Stimulated activated CD8-positive, alpha-beta memory T cell treated with anti-CD3 and anti-CD28 coated beads, Interleukin-12 subunit alpha, Interleukin-12 subunit beta, amount 100 ng/mL, for 1 hour (primary cell): Measurements from ENCODE around the gene ZNF581.

ENCODE experiments used
- DNase-seq: peaks from one replicate; pipeline ENCODE4 v3.0.0-alpha.2; 2020; ENCODE audit warnings: low read depth

Gene ZNF581

DNA sequence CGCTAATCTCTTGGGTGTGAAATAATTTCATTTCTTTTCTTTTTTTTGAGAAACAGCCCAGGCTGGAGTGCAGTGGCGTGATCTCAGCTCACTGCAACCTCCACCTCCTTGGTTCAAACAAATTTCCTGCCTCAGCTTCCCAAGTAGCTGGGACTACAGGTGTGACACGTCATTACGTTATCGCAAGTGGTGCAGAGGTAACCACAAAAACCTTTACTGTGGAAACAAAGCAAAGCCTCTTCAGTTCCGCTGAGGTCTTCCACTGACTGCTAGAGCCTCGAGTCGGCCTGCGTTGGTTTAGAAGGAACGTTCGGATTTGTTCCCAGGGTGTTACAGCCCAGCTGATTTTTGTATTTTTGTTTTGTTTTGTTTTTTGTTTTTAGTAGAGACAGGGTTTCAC lies 17.1 kb upstream of the ZNF581 start:
- no peak for DNase-seq

DNA sequence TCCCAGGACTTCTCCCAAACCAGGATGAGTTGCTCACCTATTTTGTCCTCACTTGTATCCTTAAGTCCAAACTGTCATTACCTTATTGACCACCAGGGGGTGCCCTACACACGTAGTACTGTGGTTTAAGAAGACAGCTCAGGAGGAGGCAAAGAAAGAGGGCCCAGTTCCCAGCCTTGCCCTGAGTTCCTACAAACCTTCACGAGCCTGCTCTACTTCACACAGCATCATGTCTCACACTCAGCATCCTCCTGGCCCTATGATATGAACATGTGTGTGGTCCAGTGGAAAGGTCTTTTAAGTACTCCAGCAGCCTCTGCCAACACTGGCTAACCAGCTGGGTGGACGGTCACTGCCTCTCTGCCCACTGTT lies 11.0 kb upstream of the ZNF581 start:
- peak; percentile 83 for DNase-seq

DNA sequence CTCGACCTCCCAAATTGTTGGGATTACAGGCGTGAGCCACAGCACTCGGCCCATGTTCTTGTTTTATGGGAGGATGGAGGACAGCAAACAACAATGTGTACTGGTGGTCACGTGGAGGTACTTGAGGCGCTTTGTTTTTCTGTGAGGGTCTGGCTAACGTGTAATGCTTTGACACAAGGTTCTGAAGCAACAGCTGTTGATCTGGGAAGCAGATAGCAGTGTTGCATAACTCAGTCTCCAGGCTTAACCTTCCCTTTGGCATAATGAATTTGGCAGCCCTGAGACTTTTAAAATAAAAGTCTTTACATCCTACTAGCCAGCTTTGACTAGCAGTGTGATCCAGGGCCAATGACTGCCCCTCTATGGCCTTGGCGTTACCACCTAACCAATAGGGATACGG lies 9.6 kb upstream of the ZNF581 start:
- no peak for DNase-seq

DNA sequence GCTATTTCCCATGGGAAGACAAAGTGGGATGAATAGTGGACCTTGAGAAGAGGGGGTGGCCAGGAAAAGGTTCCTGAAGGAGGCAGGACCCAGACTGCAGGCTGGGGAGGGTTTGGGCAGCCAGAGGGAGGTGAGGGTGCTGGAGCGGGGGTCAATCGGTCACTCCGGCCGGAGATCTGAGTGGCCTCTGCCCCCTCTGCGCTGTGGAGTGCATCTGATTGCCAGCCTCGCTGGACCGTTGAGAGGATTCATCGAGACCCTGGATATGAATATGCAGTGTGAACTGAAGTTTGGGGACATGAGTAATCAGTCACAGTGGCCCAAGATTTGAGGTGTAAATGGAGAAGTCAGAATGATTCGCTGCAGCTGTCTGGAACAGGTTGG lies 8.1 kb upstream of the ZNF581 start:
- no peak for DNase-seq

DNA sequence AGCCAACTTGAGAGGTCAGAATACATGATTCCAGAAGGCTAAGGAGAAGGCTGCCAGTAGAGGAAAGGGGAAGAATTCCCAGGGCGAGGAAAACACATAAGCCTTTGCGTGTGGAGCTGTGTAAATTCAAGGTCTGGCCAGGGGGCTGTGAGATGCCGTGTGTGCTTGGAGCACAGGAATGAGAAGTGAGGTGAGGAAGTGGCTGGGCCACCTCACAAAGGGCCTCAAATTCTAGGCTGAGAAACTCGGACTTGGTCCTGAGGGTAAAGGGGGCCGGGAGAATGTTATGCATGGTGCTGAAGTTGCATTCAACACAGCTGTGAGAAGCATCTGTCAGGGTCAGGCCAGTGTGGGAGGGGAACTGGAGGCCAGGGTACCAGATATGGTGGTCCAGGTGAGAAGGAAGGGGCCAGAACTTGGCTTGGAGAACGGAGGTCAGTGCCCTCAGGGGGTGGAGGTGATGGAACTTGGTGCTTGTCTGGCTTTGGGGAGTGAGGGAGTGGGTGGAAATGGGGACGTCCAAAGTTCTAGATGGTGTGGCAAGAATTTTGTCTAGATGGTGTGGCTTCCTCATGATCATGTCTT lies 7.5 kb upstream of the ZNF581 start:
- no peak for DNase-seq

DNA sequence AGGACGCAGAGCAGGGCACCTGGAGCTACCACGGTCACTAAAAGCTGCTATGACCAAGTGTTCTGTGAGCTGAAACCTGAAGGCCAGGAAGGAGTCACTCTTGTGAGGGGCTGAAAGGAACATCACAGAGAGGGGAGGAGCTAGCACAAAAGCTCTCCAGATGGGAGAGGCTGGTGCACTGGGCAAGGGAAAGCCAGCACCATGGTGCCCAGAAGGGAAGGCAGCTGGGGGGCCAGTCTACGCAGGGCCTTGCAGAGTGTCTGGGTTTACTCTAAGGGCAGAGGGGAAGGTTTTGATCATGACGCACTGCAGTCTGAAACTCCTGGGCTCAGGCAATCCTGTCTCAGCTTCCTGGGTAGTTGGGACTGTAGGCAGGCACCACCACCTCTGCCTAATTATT lies 6.7 kb upstream of the ZNF581 start:
- no peak for DNase-seq

DNA sequence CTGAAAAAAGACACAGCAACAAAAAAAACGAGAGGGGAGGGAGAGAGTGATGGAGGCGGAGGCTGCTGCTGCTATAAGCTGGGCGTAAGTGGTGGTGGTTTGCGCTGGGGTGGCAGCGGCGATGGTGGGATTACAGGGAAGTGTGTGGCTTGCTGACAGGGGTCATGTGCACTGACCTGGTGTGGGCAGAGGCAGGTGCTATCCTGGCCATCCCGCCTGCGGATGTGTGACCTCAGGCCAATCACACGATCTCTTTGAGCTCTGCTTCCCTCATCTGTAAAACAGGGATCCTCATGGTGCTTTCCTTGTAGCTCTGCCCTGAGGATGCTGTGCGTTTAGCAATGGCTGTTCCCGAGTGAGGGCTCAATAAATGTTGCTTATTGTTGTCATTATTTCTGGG lies 5.9 kb upstream of the ZNF581 start:
- no peak for DNase-seq

DNA sequence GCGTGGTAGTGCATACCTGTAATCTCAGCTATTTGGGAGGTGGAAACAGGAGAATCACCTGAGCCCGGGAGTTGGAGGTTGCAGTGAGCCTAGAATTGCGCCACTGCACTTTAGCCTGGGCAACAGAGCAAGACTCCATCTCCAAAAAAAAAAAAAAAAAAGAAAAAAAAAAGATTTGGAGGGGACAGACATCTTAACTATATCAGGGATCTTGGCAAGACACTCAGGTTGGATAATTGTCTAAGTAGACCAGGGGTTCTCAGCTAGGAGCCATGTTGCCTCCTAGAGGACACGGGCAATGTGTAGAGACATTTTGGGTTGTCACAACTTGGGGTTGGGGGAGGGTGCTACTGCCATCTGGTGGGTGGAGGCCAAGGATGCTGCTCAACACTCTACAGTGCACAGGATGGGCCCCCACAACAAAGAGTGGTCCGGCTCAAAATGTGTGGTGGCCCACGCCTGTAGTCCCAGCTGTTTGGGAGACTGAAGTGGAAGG lies 4.5 kb upstream of the ZNF581 start:
- no peak for DNase-seq

DNA sequence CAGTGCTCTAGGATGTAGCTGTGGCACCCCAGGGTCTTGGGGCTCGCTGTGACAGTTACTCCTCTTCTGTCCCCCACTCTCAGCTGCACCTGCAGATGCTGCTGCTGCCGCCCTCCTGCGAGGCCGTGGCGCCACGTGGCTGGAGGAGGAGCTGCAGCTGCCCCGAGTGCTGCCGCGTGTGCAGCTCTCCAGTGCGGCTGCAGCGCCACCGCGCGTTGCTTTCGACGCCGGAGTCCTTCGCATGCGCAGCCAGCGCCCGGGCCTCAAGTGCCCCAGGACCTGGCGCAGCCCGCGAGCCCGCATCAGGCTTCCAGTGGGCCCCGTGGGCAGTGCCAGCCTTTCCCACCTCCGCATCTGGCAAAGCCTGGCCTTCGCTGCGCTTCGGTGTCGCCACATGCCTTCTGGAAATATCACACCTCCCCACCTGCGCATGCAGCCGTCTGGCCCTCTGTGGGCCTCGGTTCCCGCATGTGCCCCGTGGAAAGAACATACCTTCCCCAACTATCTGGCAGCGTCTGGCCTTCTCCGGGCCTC lies 3.3 kb upstream of the ZNF581 start:
- DNase-seq = no peak

DNA sequence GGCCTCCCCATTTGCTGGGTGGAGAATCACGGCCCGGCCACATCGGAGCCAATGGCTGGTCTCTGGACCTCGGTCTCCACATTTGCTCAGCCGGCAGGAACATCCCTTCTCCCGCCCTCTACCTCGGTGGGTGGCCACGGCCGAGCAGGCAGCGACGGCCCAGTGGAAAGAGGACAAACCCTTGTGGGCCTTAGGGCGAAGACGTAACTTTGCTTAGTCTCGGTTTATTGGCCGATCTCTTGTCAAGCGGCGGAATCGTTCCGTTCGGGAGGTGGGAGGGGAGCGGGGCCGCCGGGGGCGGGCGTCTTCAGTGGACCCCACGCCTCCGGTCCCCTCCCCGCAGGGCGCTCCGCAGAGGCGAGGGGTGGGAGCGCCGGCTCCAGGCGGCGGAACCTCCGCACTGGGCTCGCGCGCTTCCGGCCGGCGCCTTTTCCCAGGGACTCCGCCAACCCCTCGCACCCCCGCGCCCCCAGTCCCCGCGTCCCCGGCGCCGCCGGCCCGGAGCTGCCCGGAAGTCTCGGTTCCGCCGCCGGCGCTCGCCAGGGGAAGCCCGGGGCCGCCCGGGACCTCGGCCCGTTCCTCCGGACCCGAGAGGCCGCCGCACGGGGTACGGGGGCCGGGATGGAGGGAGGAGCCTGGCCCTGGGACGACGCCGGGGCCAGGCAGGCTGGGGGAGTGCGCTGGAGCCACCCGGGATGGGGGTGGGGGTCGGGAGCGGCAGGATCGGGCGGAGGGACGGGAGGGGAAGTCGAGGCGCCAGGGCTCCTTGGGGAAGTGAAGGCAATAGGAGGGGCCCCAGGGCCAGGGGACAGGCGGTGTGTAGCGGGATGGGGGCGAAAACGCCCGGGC lies 2.6 kb upstream of the ZNF581 start, which contains the start of gene ZNF580:
TSS of gene ZNF580 (plus strand) at position 426 of the 849 bp plus-strand sequence. CDS start 1,507 bp downstream, outside the sequence.
- DNase-seq = no peak

DNA sequence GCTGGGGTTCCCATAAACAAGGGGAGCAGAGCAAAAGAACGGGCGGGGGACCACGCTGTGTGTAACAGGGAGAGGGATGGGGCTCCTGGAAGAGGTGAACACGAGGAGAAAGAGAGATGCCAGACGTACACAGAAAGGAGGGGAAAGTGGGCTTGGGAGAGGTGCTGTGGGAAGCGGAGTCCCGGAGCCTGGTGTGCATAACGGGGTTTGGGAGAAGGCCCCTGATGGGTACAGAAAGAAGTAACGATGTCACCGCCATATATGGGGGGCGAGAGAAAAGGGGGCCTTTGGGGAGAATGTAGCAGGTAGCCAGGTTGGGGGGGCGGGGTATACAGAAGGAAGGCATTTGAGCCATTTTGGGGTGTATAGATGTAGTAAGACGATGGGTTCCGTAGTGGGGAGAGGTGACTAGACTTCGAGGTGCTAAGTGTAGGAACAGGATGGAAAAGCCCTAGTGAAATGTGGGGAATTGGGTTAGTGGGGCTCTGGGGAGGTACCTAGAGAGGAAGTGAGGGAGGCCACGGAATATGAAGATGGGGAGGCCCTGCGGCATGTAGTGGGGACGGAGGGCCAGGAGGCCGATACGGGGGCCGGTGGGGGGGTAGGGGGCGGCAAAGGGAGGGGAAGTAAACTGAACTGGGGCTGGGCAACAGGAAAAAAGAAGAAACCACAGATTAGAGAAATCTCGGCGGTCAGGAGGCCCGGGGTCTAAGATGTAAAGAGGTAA lies 1.9 kb upstream of the ZNF581 start:
- DNase-seq = no peak

DNA sequence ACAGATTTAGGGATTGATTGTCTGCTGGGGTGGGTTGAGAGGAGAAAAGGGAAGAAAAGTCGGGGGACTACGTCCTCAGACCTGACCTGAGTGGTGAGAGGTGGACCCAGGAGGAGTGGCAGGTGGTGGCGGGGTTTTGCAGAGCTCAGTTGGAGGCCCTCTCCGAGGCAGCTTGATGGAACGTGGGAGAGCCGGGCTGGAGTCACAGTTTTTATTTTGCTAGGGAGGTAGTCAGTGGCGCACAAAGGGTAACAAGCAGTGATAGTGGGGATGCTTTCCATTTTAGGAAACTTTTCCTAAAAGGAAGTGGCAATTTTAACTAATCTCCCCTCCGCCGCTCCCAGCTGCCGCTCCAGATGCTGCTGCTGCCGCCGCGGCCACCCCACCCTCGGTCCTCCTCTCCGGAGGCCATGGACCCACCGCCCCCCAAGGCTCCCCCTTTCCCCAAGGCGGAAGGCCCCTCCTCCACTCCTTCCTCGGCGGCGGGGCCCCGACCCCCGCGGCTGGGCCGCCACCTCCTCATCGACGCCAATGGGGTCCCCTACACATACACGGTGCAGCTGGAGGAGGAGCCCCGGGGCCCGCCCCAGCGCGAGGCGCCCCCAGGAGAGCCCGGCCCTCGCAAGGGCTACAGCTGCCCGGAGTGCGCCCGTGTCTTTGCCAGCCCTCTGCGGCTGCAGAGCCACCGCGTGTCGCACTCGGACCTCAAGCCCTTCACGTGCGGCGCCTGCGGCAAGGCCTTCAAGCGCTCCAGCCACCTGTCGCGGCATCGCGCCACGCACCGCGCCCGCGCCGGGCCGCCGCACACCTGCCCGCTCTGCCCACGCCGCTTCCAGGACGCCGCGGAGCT lies 1.1 kb upstream of the ZNF581 start:
- no peak for DNase-seq

DNA sequence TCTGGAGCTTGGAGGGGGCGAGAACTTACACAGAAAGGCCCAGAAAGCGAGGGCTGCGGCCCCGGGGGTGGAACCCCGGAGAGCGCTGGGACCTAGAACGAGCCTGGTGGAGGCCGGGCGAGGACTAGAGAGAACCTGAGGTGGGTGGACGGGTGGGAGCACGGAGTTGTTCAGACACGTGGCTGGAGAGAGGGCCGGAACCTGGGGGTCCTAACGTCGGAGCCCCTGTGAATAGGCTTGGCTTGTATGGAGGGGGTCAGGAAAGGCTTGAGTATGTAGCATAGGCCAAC lies 383 bp downstream of the ZNF581 start:
- no peak for DNase-seq

DNA sequence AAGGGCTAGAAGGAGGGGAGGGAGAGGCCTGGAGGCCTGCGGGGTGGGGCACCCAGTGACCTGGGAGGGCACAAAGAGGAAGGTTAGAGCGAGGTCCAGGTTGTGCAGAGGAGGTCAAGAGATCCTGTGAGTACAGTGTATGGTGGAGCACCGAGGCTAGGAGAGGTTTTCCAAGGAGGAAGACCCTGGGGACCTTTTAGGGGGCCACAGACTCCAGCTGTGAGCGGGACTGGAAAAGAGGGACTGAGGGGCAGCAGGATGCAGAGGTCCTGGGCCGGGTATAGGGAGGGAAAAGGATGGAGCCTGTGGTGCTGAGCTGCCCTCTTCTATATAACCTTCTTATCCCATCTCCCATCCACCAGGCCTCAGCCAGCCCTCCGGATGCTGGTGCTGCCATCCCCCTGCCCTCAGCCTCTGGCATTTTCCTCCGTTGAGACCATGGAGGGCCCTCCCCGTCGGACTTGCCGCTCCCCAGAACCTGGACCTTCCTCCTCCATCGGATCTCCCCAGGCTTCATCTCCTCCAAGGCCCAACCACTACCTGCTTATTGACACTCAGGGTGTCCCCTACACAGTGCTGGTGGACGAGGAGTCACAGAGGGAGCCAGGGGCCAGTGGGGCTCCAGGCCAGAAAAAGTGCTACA lies 863 bp downstream of the ZNF581 start:
- no peak for DNase-seq

DNA sequence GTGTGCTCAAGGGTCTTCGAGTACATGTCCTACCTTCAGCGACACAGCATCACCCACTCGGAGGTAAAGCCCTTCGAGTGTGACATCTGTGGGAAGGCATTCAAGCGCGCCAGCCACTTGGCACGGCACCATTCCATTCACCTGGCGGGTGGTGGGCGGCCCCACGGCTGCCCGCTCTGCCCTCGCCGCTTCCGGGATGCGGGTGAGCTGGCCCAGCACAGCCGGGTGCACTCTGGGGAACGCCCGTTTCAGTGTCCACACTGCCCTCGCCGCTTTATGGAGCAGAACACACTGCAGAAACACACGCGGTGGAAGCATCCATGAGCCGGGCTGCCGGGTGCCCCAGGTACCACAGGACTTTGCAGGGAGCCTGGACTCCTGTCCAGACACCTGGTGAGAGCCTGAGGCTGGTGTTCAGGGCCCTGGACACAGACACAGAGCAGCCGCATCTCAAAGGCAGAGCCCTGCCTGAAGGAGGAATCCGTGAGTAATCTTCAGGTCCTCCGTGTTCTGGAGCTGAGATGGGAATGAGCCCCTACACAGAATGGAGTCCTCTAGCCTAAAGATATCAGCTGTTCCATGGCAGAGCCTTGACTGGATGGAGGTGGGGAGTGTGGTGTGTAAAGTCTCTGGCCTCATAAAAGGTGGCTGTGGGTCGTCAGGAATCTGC lies 1.5 kb downstream of the ZNF581 start:
- DNase-seq = no peak

DNA sequence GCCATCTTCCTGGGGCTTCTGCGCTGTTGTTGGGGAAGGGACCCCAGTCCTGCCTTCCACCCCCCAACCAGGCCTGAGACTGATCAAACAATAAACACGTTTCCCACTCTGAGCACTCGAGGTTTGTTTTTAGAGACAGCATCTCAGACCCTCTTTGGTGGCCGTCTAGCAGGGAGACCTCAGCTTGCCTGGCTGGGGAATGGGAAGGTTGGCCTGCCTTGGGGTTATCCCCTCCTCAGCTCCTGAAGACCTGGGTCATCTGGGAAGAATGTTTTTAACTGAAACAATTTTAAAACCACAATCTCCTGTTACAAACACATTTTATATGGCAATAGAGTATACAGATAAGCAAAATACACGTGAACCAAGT lies 2.0 kb downstream of the ZNF581 start:
- no peak for DNase-seq

DNA sequence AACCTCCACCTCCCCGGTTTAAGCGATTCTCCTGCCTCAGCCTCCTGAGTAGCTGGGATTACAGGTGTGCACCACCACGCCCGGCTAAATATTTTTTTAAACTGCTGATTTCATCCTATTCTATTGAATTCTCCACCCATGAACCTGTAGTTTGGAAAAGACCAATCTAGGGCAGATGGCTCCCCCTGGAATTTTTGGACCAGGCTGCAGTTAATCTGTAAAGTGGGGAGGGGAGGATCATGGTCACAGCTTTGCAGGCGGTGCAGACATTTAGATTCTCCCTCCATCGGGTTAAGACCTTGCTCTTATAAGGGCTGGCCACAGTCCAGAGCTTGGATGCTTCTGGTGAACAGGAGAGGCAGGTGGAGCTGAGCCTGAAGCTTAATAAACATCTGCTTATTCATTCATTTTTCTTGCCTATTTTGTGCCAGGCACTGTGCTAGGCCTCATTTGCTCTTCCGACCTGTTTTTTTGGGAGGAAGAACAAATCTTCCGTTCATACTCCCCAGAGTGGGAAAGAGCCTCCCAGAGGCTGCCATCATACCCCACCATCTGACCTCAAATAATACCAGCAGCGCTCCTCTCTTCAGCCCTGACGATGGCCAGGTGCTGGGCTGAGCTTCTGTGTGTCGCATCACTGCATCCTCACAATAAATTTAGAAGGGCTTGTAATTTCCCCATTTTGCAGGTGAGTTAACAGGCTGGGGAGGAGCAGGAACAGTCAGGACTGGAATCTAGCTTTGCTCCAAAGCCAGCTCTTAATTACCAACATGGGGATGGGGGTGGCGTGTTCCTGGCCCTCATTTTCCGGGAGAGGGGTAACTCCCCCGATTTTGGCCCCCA lies 3.7 kb downstream of the ZNF581 start:
- DNase-seq = no peak

DNA sequence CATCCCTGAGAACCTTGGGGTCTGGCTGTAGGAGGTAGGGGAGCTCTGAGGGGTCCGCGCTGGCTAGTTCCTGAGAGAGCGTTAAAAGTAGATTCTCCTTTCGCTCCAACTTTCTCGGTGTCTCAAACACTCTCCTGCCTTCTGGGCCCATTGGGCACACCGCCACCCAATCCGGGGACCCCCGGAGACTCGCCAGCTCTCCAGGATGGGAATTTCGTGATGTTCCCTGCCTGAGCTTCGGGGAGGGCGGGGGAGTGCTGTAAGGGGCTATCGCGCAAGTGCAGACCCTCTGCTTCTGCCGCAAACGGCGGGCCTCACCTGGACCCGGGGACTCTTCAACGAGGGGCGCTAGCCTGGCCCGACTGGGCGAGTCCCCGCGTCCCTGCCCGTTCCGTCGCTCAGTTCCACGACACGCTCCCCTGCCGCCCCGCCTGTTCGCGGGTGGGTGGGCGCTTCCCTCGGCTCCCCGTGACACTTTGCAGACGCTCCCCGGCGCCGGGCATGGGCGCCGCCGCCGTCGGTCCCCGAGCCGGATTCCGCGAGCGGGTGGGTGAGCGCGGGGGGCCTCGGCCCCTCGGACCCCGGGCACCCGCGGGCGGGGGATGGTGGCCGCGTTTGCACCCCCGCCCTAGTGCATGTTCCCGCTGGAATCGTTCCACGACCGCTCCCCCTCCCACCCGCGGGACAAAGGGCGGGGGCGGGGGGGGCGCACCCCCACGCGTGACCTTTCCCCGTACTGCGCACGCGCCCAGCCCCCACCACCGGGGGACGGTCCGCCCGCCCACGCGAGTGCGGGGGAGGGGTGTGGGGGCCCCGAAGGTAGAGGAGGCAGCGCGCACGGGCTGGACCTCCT lies 4.5 kb downstream of the ZNF581 start, which contains the start of gene CCDC106:
TSS of gene CCDC106 (plus strand) at position 481 of the 853 bp plus-strand sequence. CDS start 835 bp downstream, outside the sequence.
- no peak for DNase-seq
